Uterus (tissue), 2 donors: ENCODE data around the gene TSHZ2.

Experiments used
- CTCF ChIP-seq, 4 experiments: fragments of 200-600 bp in 2 of 4; fragments of 450-650 bp in 2 of 4; sonication (generic) in 2 of 4; IDR thresholded peaks; one replicate each; pipeline ENCODE4 v1.5.1; 2016 to 2019; ENCODE audit warnings: antibody characterized with exemption in 4 of 4, mild to moderate bottlenecking in 2 of 4, moderate library complexity in 1 of 4
- POLR2A ChIP-seq, 2 donors: fragments of 450-650 bp; IDR thresholded peaks; one replicate each; pipeline ENCODE4 v1.6.1; 2016; ENCODE audit warnings: antibody characterized with exemption in 2 of 2, mild to moderate bottlenecking in 1 of 2, moderate library complexity in 1 of 2

DNA sequence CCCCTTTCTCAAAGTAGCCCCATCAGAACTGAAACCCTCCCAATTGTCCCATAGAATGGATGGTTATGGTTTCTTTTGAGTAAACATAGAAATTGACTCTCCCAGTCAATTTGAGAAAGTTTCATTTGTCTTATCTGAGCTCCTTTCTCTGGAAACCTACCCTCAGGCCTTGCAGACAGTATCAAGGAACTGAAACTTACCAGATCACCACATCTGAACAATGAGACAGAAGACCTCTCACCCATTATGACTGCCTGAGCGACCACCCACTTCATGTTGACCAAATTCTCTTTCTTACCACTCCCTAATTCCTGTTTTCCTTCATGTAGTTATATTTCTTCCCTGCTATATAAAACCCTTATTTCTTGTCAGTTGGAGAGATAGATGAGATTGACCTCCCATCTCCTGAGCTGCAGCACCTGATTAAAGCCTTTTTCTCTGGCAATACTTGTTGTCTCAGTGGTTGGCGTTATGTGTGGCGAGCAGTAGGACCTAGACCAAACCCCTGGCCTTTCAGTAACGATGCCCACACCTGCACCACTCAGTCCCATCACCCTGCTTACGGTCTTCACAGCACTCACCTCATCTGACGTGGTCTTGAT, 482.6 kb downstream of the TSHZ2 start:
- no peak for TF ChIP-seq CTCF (IDR thresholded peaks at IDR 0.05)
- TF ChIP-seq POLR2A (IDR thresholded peaks at IDR 0.05): no peak
